DOHH2 (cell line): ENCODE data around the gene NOTCH4.
"Not testable (repeated sequence)": the region's sequence is repeated elsewhere in the genome, so short reads cannot be mapped to it uniquely, and the experiment has no call there.

Source experiments
- H3F3A ChIP-seq: fragments of 200-600 bp; sonication (generic), shearing (Covaris generic); 2 replicates; pipeline ENCODE4 v1.6.0; 2016; ENCODE audit warnings: antibody characterized with exemption, mild to moderate bottlenecking; ENCODE audit not compliant: control insufficient read depth, insufficient read depth
- H3K27ac ChIP-seq: fragments of 200-600 bp; sonication (generic); 2 replicates; pipeline ENCODE4 v1.5.1; 2014; ENCODE audit warnings: low read depth, mild to moderate bottlenecking, low read length, moderate library complexity
- H3K27me3 ChIP-seq: fragments of 200-600 bp; sonication (generic); 2 replicates; pipeline ENCODE4 v1.6.1; 2014; ENCODE audit warnings: mild to moderate bottlenecking, low read length, mixed read lengths; ENCODE audit not compliant: control insufficient read depth
- H3K36me3 ChIP-seq: fragments of 200-600 bp; sonication (generic); 2 replicates; pipeline ENCODE4 v1.6.1; 2014; ENCODE audit warnings: mild to moderate bottlenecking, low read length, moderate library complexity, mixed read lengths; ENCODE audit not compliant: control insufficient read depth
- H3K4me1 ChIP-seq: fragments of 200-600 bp; sonication (generic); 2 replicates; pipeline ENCODE4 v1.6.1; 2014; ENCODE audit warnings: mild to moderate bottlenecking, low read length, mixed read lengths; ENCODE audit not compliant: control insufficient read depth
- H3K4me2 ChIP-seq: fragments of 200-600 bp; sonication (generic); 2 replicates; pipeline ENCODE4 v1.6.0; 2014; ENCODE audit warnings: mild to moderate bottlenecking, low read length, moderate library complexity
- H3K4me3 ChIP-seq: fragments of 200-600 bp; sonication (generic); 2 replicates; pipeline ENCODE4 v1.5.1; 2014; ENCODE audit warnings: mild to moderate bottlenecking, low read length, mixed read lengths
- H3K79me2 ChIP-seq: fragments of 200-600 bp; sonication (generic); 2 replicates; pipeline ENCODE4 v1.6.1; 2014; ENCODE audit warnings: mild to moderate bottlenecking, low read length, mixed read lengths; ENCODE audit not compliant: control insufficient read depth
- H3K9me2 ChIP-seq: fragments of 200-600 bp; sonication (generic); replicated peaks from 2 replicates; pipeline ENCODE4 v1.6.1; 2014; ENCODE audit warnings: mild to moderate bottlenecking, low read length, mixed read lengths; ENCODE audit not compliant: control insufficient read depth
- H3K9me3 ChIP-seq: fragments of 200-600 bp; sonication (generic); 2 replicates; pipeline ENCODE4 v1.6.1; 2014; ENCODE audit warnings: antibody characterized with exemption, low read length, mixed read lengths; ENCODE audit not compliant: control insufficient read depth, insufficient read depth
- H4K20me1 ChIP-seq: fragments of 200-600 bp; sonication (generic); 2 replicates; pipeline ENCODE4 v1.6.0; 2014; ENCODE audit warnings: low read depth, mild to moderate bottlenecking, antibody characterized with exemption, low read length, moderate library complexity; ENCODE audit not compliant: control insufficient read depth, insufficient read depth
- EZH2phosphoT487 ChIP-seq: fragments of 200-600 bp; sonication (generic); IDR thresholded peaks from 2 replicates; pipeline ENCODE4 v1.6.1; 2017; ENCODE audit warnings: borderline replicate concordance, mild to moderate bottlenecking, antibody characterized with exemption, low read length, moderate library complexity, mixed read lengths
- TF ChIP-seq, protein P1 (sequence below): fragments of 200-600 bp; sonication (generic); IDR thresholded peaks from one replicate; pipeline ENCODE4 v1.5.1; 2014; ENCODE audit warnings: antibody characterized with exemption, mild to moderate bottlenecking, low read depth, low read length; ENCODE audit not compliant: poor library complexity, severe bottlenecking

Gene NOTCH4

DNA sequence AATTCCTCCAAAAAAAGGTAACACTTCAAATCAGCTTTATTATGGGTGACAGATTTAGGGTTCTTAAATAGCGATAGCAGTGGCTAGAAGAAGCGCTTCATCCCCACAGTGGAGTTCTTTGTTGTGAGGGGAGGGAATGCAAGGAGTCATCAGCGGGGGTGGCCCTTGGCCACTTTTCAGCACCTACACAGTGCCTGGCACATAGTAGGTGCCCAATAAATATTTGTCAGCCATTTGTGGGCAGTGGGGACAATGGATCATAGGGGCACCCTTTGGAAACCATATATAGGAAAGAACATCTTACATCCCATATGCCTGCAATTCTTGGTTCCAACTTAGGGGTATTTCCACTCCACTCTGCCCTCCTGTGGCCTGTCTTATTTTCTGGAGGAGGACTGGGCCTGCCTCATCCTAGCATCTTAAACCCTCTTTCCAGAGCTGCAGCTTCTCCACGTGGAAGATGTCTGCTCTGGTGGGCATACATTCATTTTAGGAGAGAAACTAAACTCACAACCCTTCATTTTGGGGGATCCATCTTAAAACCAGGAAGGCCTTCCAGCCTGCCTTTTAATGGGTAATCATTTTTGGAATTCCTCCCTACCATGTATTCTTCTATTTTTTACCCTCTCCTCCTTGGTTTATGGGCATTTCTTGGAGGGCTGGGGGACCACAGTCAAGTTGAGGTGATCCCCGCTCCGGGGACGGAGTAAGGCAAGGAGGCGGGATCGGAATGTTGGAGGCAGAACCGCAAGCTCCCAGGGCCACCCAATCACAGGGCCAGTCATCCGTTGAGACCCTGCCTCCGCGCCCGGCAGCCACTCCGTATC is 28.8 kb downstream of the NOTCH4 start:
- Histone ChIP-seq H3K27ac (peak overlapping the region; percentile 80), H3K9me3 (no peaks in the 10 kb centered on the region), H3K79me2 (peaks cover 32% of the 10 kb centered on the region), H3K36me3 (peaks cover 17% of the 10 kb centered on the region), H3K4me2 (peak overlapping the region; percentile 100), H3K4me1 (peaks cover 65% of the 10 kb centered on the region), H3K27me3 (no peaks in the 10 kb centered on the region), H3F3A (peaks cover 29% of the 10 kb centered on the region), H4K20me1 (no peaks in the 10 kb centered on the region), H3K4me3 (peak overlapping the region; percentile 97), H3K9me2 (no peaks in the 10 kb centered on the region)
- no peak for TF ChIP-seq EZH2phosphoT487
- TF ChIP-seq, protein P1, sequence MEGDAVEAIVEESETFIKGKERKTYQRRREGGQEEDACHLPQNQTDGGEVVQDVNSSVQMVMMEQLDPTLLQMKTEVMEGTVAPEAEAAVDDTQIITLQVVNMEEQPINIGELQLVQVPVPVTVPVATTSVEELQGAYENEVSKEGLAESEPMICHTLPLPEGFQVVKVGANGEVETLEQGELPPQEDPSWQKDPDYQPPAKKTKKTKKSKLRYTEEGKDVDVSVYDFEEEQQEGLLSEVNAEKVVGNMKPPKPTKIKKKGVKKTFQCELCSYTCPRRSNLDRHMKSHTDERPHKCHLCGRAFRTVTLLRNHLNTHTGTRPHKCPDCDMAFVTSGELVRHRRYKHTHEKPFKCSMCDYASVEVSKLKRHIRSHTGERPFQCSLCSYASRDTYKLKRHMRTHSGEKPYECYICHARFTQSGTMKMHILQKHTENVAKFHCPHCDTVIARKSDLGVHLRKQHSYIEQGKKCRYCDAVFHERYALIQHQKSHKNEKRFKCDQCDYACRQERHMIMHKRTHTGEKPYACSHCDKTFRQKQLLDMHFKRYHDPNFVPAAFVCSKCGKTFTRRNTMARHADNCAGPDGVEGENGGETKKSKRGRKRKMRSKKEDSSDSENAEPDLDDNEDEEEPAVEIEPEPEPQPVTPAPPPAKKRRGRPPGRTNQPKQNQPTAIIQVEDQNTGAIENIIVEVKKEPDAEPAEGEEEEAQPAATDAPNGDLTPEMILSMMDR = peak; percentile 74

DNA sequence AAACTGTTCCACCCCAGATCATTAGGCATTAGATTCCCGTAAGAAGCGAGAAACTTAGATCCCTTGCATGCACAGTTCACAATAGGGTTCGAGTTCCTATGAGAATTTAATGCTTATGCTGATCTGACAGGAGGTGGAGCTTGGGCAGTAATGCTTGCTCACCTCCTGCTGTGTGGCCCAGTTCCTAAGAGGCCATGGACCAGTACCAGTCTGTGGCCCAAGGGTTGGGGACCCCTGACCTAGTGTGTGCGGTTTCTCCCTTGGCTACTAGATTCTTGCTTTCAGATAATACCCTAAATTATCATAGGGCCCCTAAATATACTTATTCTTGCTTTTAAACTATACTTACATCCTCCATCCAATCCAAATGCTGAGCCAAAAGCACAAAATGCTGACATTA is 29.5 kb downstream of the NOTCH4 start:
- no peaks in the 10 kb centered on the region for H3K9me3 ChIP-seq
- no peaks in the 10 kb centered on the region for H3K9me2 ChIP-seq
- H3K79me2 ChIP-seq = peaks cover 37% of the 10 kb centered on the region
- no peak for TF ChIP-seq EZH2phosphoT487
- TF ChIP-seq, protein P1 = no peak
- H3K4me1 ChIP-seq = peaks cover 65% of the 10 kb centered on the region
- peak overlapping the region; percentile 80 for H3K27ac ChIP-seq
- H3K4me2 ChIP-seq = peak overlapping the region; percentile 100
- H3F3A ChIP-seq = peaks cover 29% of the 10 kb centered on the region
- peak overlapping the region; percentile 97 for H3K4me3 ChIP-seq
- H3K36me3 ChIP-seq = peaks cover 17% of the 10 kb centered on the region
- H4K20me1 ChIP-seq = no peaks in the 10 kb centered on the region
- no peaks in the 10 kb centered on the region for H3K27me3 ChIP-seq

DNA sequence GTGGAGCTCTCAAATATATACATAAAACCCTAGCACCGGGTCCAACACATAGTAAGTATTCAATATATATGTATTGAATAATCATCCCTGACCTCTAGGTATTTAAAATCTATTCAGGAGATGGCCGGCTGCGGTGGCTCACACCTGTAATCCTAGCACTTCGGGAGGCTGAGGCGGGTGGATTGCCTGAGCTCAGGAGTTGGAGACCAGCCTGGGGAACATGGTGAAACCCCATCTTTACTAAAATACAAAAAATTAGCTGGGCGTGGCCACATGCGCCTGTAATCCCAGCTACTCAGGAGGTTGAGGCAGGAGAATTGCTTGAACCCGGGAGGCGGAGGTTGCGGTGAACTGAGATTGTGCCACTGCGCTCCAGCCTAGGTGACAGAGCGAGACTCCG is 30.8 kb downstream of the NOTCH4 start:
- not testable (repeated sequence) for H3K9me2 ChIP-seq, H4K20me1 ChIP-seq, H3K27me3 ChIP-seq, H3K9me3 ChIP-seq
- H3K79me2 ChIP-seq = peaks cover 49% of the 10 kb centered on the region
- H3K4me3 ChIP-seq = peak overlapping the region; percentile 83
- peak overlapping the region; percentile 100 for H3K4me2 ChIP-seq
- H3K36me3 ChIP-seq = peaks cover 29% of the 10 kb centered on the region
- H3K4me1 ChIP-seq = peaks cover 75% of the 10 kb centered on the region
- H3F3A ChIP-seq = peaks cover 28% of the 10 kb centered on the region
- peak overlapping the region; percentile 90 for H3K27ac ChIP-seq

DNA sequence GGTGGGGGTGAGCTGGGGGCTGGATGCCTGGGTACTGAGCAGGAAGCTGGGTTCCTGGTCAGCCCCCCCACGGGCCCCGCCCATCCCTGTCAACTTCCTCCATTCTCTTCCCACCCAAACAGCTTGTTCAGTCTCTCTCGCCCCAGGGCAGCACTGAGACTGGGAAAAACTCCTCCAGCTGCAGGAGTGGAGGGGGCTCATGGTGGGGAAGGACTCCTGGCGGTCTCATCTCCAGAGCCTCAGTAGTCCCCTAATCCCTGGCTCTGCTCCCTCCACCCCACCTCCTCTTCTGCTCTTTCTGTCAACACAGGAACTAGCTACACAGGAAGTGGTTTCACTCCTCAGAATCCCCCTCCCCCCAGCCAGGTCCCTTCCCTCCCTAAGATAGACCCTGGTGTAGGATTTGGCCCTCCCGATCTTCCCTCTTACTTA is 31.2 kb downstream of the NOTCH4 start, which contains the start of gene GPSM3:
GPSM3 (minus strand) TSS at position 36 of the 432 bp plus-strand sequence. CDS start 130 bp downstream, outside the sequence.
- peak within 1 kb of the TSS; percentile 100 for H3K4me2 ChIP-seq
- no peaks in the 10 kb centered on the region for H3K9me2 ChIP-seq
- H3K27ac ChIP-seq = peak within 1 kb of the TSS; percentile 90
- H3K36me3 ChIP-seq = peaks cover 34% of the 10 kb centered on the region
- peaks cover 54% of the 10 kb centered on the region for H3K79me2 ChIP-seq
- peaks cover 24% of the 10 kb centered on the region for H3F3A ChIP-seq
- H3K4me3 ChIP-seq = peak within 1 kb of the TSS; percentile 83
- no peaks in the 10 kb centered on the region for H4K20me1 ChIP-seq
- no peaks in the 10 kb centered on the region for H3K27me3 ChIP-seq
- no peak for TF ChIP-seq EZH2phosphoT487
- TF ChIP-seq, protein P1 = no peak
- peaks cover 75% of the 10 kb centered on the region for H3K4me1 ChIP-seq
- H3K9me3 ChIP-seq = no peaks in the 10 kb centered on the region
